DOHH2 (cell line): ENCODE data around the gene TERT.
"Not testable (repeated sequence)": the region's sequence is repeated elsewhere in the genome, so short reads cannot be mapped to it uniquely, and the experiment has no call there.

Experiments
- CTCF ChIP-seq: fragments of 200-600 bp; sonication (generic); IDR thresholded peaks from one replicate; pipeline ENCODE4 v1.5.1; 2014; ENCODE audit warnings: antibody characterized with exemption, mild to moderate bottlenecking, low read depth, low read length; ENCODE audit not compliant: poor library complexity, severe bottlenecking
- EZH2phosphoT487 ChIP-seq: fragments of 200-600 bp; sonication (generic); IDR thresholded peaks from 2 replicates; pipeline ENCODE4 v1.6.1; 2017; ENCODE audit warnings: borderline replicate concordance, mild to moderate bottlenecking, antibody characterized with exemption, low read length, moderate library complexity, mixed read lengths

- not testable (repeated sequence) for TF ChIP-seq CTCF, EZH2phosphoT487
Measured at GRCh38 chr5:1339818-1340210, 44.9 kb upstream of the TERT start.
